GM12878 (cell line): ENCODE results near the gene DMBX1.

Experiments
- CBFB ChIP-seq: IDR thresholded peaks from 2 replicates; pipeline ENCODE4 v1.6.1; 2016; ENCODE audit warnings: antibody characterized with exemption, low read depth
- CHD2 ChIP-seq: IDR thresholded peaks from 2 replicates; pipeline ENCODE4 v1.6.1; 2011; ENCODE audit warnings: low read depth, low read length, improper control_type of control experiment, borderline replicate concordance
- EP300 ChIP-seq, 2 experiments: fragments of 150-350 bp in 1 of 2; IDR thresholded peaks; 2 replicates each; pipeline ENCODE4 v1.6.1; 2011 to 2012; ENCODE audit warnings: low read depth in 2 of 2, low read length in 2 of 2, borderline replicate concordance in 1 of 2, improper control_type of control experiment in 1 of 2, inconsistent platforms in 1 of 2; ENCODE audit not compliant: control insufficient read depth in 1 of 2
- NR2C2 ChIP-seq: IDR thresholded peaks from 2 replicates; pipeline ENCODE4 v1.6.1; 2011; ENCODE audit warnings: borderline replicate concordance, low read depth; ENCODE audit not compliant: control insufficient read depth, insufficient read length
- PML ChIP-seq: IDR thresholded peaks from 2 replicates; pipeline ENCODE4 v1.6.1; 2012; ENCODE audit warnings: low read length, inconsistent platforms
- POLR2A ChIP-seq: IDR thresholded peaks from 2 replicates; pipeline ENCODE4 v1.6.1; 2011; ENCODE audit warnings: low read depth, mild to moderate bottlenecking, low read length
- RFX5 ChIP-seq: IDR thresholded peaks from 2 replicates; pipeline ENCODE4 v1.6.1; 2011; ENCODE audit warnings: low read depth, low read length, improper control_type of control experiment
- SREBF2 ChIP-seq: IDR thresholded peaks from 2 replicates; pipeline ENCODE4 v1.6.1; 2012; ENCODE audit warnings: mild to moderate bottlenecking, low read length
- SUPT20H ChIP-seq: IDR thresholded peaks from 2 replicates; pipeline ENCODE4 v1.6.1; 2011; ENCODE audit warnings: low read depth, mild to moderate bottlenecking, low read length, moderate library complexity, borderline replicate concordance; ENCODE audit not compliant: control insufficient read depth
- SUZ12 ChIP-seq: fragments of 200-600 bp; sonication (generic); IDR thresholded peaks from one replicate; pipeline ENCODE4 v1.6.1; 2018; ENCODE audit warnings: antibody characterized with exemption, mild to moderate bottlenecking; ENCODE audit not compliant: unreplicated experiment
- TF ChIP-seq, protein P1 (sequence below), 3 experiments: IDR thresholded peaks in 2 of 3; conservative IDR thresholded peaks in 1 of 3; 2 replicates each; pipeline ENCODE4 v1.5.1; 2011; ENCODE audit warnings: low read depth in 3 of 3, low read length in 3 of 3, mild to moderate bottlenecking in 3 of 3, control low read depth in 2 of 3, moderate library complexity in 2 of 3, inconsistent platforms in 1 of 3, mixed read lengths in 1 of 3; ENCODE audit not compliant: control insufficient read depth in 2 of 3, insufficient read depth in 1 of 3; ENCODE audit errors: extremely low read depth in 1 of 3
- TF ChIP-seq, protein P2 (sequence below): fragments of 450-650 bp; conservative IDR thresholded peaks from 2 replicates; pipeline ENCODE4 v1.6.1; 2017; ENCODE audit warnings: mild to moderate bottlenecking, moderate library complexity
- TF ChIP-seq, protein P3 (sequence below): IDR thresholded peaks from 2 replicates; pipeline ENCODE4 v1.6.1; 2011; ENCODE audit warnings: low read depth, mild to moderate bottlenecking, low read length, moderate library complexity, borderline replicate concordance; ENCODE audit errors: extremely low read depth
- TF ChIP-seq, protein P4 (sequence below): fragments of 450-650 bp; IDR thresholded peaks from 2 replicates; pipeline ENCODE4 v1.6.1; 2014; ENCODE audit warnings: mild to moderate bottlenecking

DNA sequence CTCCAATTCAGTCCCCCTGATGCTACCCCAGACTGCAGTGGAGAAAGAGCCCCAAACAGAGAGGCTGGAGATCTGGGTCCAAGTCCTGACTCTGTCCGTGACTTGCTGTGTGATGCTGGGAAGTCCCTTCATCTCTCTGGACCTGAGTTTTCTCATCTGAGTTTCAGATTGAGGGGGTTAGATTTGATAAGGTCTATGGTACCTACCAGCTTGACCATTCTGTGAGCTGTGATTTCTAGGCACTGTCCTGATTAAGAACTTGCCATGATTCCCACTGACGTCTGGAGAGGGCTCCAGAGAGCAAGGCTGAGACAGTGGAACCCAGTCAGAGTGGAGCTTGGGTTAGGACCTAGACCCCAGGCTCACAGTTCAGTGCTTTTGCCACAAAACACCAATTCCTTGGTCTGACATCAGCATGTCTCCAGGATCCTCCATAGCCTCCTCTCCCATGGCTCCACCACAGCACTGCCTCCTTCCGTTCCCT is 43.8 kb upstream of the DMBX1 start:
- no peak for TF ChIP-seq CBFB
- TF ChIP-seq NR2C2: no peak
- TF ChIP-seq SREBF2: no peak
- TF ChIP-seq, protein P1, sequence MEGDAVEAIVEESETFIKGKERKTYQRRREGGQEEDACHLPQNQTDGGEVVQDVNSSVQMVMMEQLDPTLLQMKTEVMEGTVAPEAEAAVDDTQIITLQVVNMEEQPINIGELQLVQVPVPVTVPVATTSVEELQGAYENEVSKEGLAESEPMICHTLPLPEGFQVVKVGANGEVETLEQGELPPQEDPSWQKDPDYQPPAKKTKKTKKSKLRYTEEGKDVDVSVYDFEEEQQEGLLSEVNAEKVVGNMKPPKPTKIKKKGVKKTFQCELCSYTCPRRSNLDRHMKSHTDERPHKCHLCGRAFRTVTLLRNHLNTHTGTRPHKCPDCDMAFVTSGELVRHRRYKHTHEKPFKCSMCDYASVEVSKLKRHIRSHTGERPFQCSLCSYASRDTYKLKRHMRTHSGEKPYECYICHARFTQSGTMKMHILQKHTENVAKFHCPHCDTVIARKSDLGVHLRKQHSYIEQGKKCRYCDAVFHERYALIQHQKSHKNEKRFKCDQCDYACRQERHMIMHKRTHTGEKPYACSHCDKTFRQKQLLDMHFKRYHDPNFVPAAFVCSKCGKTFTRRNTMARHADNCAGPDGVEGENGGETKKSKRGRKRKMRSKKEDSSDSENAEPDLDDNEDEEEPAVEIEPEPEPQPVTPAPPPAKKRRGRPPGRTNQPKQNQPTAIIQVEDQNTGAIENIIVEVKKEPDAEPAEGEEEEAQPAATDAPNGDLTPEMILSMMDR (IDR thresholded peaks at IDR 0.05 in 2 of 3, conservative IDR thresholded peaks at IDR 0.05 in 1 of 3; ENCODE audit: control insufficient read depth in 2 of 3, extremely low read depth in 1 of 3, insufficient read depth in 1 of 3, low read depth in 3 of 3, low read length in 3 of 3): no peak
- TF ChIP-seq, protein P2, sequence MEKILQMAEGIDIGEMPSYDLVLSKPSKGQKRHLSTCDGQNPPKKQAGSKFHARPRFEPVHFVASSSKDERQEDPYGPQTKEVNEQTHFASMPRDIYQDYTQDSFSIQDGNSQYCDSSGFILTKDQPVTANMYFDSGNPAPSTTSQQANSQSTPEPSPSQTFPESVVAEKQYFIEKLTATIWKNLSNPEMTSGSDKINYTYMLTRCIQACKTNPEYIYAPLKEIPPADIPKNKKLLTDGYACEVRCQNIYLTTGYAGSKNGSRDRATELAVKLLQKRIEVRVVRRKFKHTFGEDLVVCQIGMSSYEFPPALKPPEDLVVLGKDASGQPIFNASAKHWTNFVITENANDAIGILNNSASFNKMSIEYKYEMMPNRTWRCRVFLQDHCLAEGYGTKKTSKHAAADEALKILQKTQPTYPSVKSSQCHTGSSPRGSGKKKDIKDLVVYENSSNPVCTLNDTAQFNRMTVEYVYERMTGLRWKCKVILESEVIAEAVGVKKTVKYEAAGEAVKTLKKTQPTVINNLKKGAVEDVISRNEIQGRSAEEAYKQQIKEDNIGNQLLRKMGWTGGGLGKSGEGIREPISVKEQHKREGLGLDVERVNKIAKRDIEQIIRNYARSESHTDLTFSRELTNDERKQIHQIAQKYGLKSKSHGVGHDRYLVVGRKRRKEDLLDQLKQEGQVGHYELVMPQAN: no peak
- TF ChIP-seq EP300 (IDR thresholded peaks at IDR 0.05; ENCODE audit: borderline replicate concordance in 1 of 2, control insufficient read depth in 1 of 2, low read depth in 2 of 2, low read length in 2 of 2): no peak
- TF ChIP-seq SUZ12: no peak
- no peak for TF ChIP-seq SUPT20H
- TF ChIP-seq, protein P3, sequence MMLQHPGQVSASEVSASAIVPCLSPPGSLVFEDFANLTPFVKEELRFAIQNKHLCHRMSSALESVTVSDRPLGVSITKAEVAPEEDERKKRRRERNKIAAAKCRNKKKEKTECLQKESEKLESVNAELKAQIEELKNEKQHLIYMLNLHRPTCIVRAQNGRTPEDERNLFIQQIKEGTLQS: no peak
- TF ChIP-seq RFX5: no peak
- TF ChIP-seq POLR2A: no peak
- no peak for TF ChIP-seq PML
- TF ChIP-seq, protein P4, sequence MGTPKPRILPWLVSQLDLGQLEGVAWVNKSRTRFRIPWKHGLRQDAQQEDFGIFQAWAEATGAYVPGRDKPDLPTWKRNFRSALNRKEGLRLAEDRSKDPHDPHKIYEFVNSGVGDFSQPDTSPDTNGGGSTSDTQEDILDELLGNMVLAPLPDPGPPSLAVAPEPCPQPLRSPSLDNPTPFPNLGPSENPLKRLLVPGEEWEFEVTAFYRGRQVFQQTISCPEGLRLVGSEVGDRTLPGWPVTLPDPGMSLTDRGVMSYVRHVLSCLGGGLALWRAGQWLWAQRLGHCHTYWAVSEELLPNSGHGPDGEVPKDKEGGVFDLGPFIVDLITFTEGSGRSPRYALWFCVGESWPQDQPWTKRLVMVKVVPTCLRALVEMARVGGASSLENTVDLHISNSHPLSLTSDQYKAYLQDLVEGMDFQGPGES: no peak
- no peak for TF ChIP-seq CHD2
